ENCODE data around the gene C11orf21. TPM values are rescaled to one million over a fixed set of nuclear protein-coding genes. Genes with fewer than 3 reads are reported as not detected.

Gene C11orf21
- total RNA-seq, 1 donor from 2014 or later = 0.16 TPM

DNA sequence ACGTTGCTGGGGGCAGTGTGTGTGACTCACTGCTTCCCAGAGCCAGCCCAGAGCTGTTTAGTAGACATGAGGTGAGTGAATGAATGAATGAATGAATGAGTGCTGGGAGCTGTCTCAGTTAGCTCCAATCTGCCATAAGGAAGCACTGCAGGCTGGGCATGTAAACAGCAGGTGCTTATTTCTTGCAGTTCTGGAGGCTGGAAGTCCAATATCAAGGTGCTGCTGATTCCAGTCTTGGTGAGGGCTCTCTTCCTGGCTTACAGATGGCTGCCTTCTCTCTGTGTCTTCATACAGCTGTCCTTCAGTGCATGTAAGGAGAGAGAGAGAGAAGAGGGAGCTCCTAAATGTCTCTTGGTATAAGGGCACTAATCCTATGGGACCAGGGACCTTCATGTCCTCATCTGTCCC lies 4.1 kb downstream of the C11orf21 start:
- Mint-ChIP-seq H3K36me3 (ENCODE audit: unreplicated experiment) (no peaks in the 10 kb centered on the region), H3K4me3 (ENCODE audit: unreplicated experiment) (no peak overlapping the region), H3K4me1 (ENCODE audit: unreplicated experiment) (peaks cover 7% of the 10 kb centered on the region), H3K27ac (ENCODE audit: unreplicated experiment) (no peak overlapping the region), H3K9me3 (ENCODE audit: unreplicated experiment) (no peaks in the 10 kb centered on the region), H3K27me3 (ENCODE audit: unreplicated experiment) (peaks cover 14% of the 10 kb centered on the region)
- peak; percentile 21 for DNase-seq (ENCODE audit: extremely low spot score, unreplicated experiment)
- TF ChIP-seq CTCF (IDR thresholded peaks at IDR 0.05) = no peak

DNA sequence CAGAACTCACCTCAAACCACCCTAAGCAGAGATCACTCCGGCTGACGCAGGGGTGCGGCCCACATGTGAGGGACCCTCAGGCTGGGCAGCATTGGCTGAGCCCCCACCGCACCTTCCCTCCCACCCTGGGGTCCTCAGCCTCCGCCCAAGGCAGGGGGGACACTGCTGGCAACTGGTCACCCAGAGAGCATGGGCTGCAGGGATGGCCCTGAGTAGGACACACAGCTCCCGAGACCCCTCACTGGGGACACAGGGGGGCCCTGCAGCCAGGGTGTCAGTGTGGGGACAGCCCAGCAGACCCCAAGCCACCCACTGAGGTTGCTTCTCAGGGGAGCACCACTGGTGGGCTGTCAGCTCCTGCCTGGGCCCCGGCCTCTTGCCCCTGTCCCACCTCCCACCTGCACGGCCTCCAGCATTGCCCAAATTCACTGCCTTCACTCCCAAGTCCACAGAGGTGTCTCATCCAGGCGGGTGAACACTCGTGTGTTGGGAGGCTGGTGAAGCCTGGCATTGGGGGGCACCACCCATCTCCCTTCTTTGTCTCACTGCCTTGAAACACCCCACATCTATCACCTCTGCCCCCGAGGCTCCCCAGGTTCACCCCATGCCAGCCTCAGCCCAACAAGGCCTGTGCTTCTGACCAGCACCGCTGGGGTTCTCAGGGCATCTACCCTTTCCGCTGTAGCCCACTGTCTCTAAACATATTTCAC lies 4.7 kb downstream of the C11orf21 start:
- peak; percentile 51 for DNase-seq (ENCODE audit: extremely low spot score, unreplicated experiment)
- Mint-ChIP-seq H3K36me3 (ENCODE audit: unreplicated experiment) (no peaks in the 10 kb centered on the region), H3K4me1 (ENCODE audit: unreplicated experiment) (peaks cover 4% of the 10 kb centered on the region), H3K27ac (ENCODE audit: unreplicated experiment) (no peak overlapping the region), H3K4me3 (ENCODE audit: unreplicated experiment) (no peak overlapping the region), H3K9me3 (ENCODE audit: unreplicated experiment) (no peaks in the 10 kb centered on the region), H3K27me3 (ENCODE audit: unreplicated experiment) (peaks cover 16% of the 10 kb centered on the region)
- no peak for TF ChIP-seq CTCF (IDR thresholded peaks at IDR 0.05)

DNA sequence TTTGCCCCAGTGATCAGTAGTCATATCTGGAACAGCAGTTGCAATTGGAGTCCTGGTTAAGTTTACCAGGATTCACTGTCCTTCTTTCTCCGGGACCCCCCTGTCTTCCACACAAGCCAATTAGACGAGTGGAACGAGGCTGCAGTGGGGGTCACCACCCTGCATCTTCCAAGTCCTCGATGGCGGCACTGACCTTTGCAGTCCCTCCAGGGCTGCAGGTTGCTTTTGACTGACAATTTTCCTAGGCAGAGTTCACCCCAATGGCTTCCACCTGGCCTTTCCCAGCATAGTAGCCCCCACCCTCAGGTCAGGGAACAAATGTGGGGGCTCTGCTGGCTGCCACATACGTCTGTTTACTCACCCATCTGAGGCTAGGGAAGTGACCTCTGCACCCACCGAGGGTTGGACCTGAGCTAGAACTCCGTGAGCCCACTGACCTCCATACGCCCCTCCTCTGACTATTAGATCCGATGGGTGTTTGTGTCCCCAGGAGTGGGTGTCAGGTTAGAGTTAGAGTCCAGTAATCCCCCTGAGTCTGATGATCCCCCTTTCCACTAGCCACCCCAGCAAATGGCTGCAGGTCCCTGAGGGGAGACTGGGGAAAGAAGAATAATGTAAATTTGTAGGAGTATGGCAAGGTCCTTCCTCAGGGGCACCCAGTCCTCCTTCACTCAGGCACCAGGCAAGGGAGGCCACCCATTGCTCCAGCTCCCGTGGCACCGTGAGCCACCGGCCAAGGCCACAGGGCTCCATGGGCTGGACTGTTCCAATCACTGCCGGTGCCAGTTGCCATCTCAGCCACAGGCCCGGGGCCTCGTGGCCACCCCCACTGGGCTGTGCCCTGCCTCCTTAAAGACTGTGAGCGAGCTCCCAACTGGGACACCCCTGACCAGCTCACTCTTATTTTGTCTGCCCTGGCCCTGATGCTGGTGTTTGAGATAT lies 5.5 kb downstream of the C11orf21 start:
- Mint-ChIP-seq H3K4me3 (ENCODE audit: unreplicated experiment) (no peak overlapping the region), H3K27ac (ENCODE audit: unreplicated experiment) (no peak overlapping the region), H3K9me3 (ENCODE audit: unreplicated experiment) (no peaks in the 10 kb centered on the region), H3K27me3 (ENCODE audit: unreplicated experiment) (peaks cover 16% of the 10 kb centered on the region), H3K36me3 (ENCODE audit: unreplicated experiment) (no peaks in the 10 kb centered on the region), H3K4me1 (ENCODE audit: unreplicated experiment) (no peaks in the 10 kb centered on the region)
- peak; percentile 76 for DNase-seq (ENCODE audit: extremely low spot score, unreplicated experiment)
- TF ChIP-seq CTCF (IDR thresholded peaks at IDR 0.05) = no peak

- no peaks in the 10 kb centered on the region for H3K9me3 Mint-ChIP-seq (ENCODE audit: unreplicated experiment)
- H3K4me3 Mint-ChIP-seq (ENCODE audit: unreplicated experiment) = no peak overlapping the region
- peaks cover 18% of the 10 kb centered on the region for H3K27me3 Mint-ChIP-seq (ENCODE audit: unreplicated experiment)
- DNase-seq (ENCODE audit: extremely low spot score, unreplicated experiment) = peak; percentile 60
- H3K27ac Mint-ChIP-seq (ENCODE audit: unreplicated experiment) = no peak overlapping the region
- H3K36me3 Mint-ChIP-seq (ENCODE audit: unreplicated experiment) = no peaks in the 10 kb centered on the region
- peaks cover 3% of the 10 kb centered on the region for H3K4me1 Mint-ChIP-seq (ENCODE audit: unreplicated experiment)
- TF ChIP-seq CTCF (IDR thresholded peaks at IDR 0.05) = no peak
Observed at GRCh38 chr11:2294926-2295290, 6.8 kb downstream of the C11orf21 start.

All from osteocyte (in vitro differentiated cells).